ENCODE measurements around the gene MSX2. TPM values are rescaled to one million over a fixed set of nuclear protein-coding genes. Genes with fewer than 3 reads are reported as not detected.

MSX2 gene
- total and polyA plus RNA-seq, 4 experiments from 2014 or later, result 0.30 TPM; not detected in 3

GRCh38 chr5:174690271-174690670 lies 34.1 kb upstream of the MSX2 start:
- Mint-ChIP-seq H3K9me3 (peaks cover 0 to 1% (median 0%) of the 10 kb centered on the region in 8 donors), H3K27me3 (peaks cover 31 to 57% of the 10 kb centered on the region in 2 donors), H3K36me3 (no peaks in the 10 kb centered on the region), H3K27ac (no peak overlapping the region), H3K4me1 (peaks cover 7 to 24% (median 10%) of the 10 kb centered on the region in 4 donors), H3K4me3 (no peak overlapping the region)
- intact Hi-C loops (cut with micrococcal nuclease), result no loop called here
- ChIA-PET CTCF (ENCODE audit: partially characterized antibody) (no interaction called here), POLR2A (ENCODE audit: partially characterized antibody) (no interaction called here)
- no peaks in the 10 kb centered on the region for H3K9me3 ChIP-seq (ENCODE audit: control insufficient read depth in 1 of 2, low read length in 2 of 2)
- no peak overlapping the region for H3K4me3 ChIP-seq (ENCODE audit: low read length in 2 of 2)
- peaks cover 9% of the 10 kb centered on the region for H3K27me3 ChIP-seq (ENCODE audit: insufficient read depth, low read length)
- no peaks in the 10 kb centered on the region for H3K36me3 ChIP-seq (ENCODE audit: insufficient read depth, low read length)
- DNase-seq, result no peak
- peaks cover 12% of the 10 kb centered on the region for H3K4me1 ChIP-seq (ENCODE audit: insufficient read depth, low read length)
- H3K27ac ChIP-seq (ENCODE audit: low read depth, low read length), result no peak overlapping the region

- intact Hi-C loops (cut with micrococcal nuclease), result no loop called here
- Mint-ChIP-seq H3K4me3 (peak overlapping the region in 6 of 8 donors; percentile 8 to 61 (median 39)), H3K9me3 (peaks cover 0 to 1% (median 0%) of the 10 kb centered on the region in 8 donors), H3K27me3 (peaks cover 31 to 60% of the 10 kb centered on the region in 2 donors), H3K4me1 (peaks cover 7 to 24% (median 10%) of the 10 kb centered on the region in 4 donors), H3K36me3 (no peaks in the 10 kb centered on the region), H3K27ac (no peak overlapping the region)
- CTCF ChIA-PET (ENCODE audit: partially characterized antibody), result no interaction called here
- no peak for DNase-seq
- no peak overlapping the region for H3K4me3 ChIP-seq (ENCODE audit: low read length in 2 of 2)
- H3K27ac ChIP-seq (ENCODE audit: low read depth, low read length), result no peak overlapping the region
- no peaks in the 10 kb centered on the region for H3K36me3 ChIP-seq (ENCODE audit: insufficient read depth, low read length)
- peaks cover 12% of the 10 kb centered on the region for H3K4me1 ChIP-seq (ENCODE audit: insufficient read depth, low read length)
- POLR2A ChIA-PET (ENCODE audit: partially characterized antibody), result no interaction called here
- no peaks in the 10 kb centered on the region for H3K9me3 ChIP-seq (ENCODE audit: control insufficient read depth in 1 of 2, low read length in 2 of 2)
- H3K27me3 ChIP-seq (ENCODE audit: insufficient read depth, low read length), result peaks cover 9% of the 10 kb centered on the region
These were observed 32.0 kb upstream of the MSX2 start for GRCh38 chr5:174692381-174692780.

GRCh38 chr5:174692982-174693422 lies 31.4 kb upstream of the MSX2 start:
- peak overlapping the region; percentile 13 to 61 (median 41) for H3K4me3 Mint-ChIP-seq
- Histone ChIP-seq H3K27ac (ENCODE audit: low read depth, low read length) (no peak overlapping the region), H3K36me3 (ENCODE audit: insufficient read depth, low read length) (no peaks in the 10 kb centered on the region), H3K27me3 (ENCODE audit: insufficient read depth, low read length) (peaks cover 9% of the 10 kb centered on the region), H3K9me3 (ENCODE audit: control insufficient read depth in 1 of 2, low read length in 2 of 2) (no peaks in the 10 kb centered on the region), H3K4me1 (ENCODE audit: insufficient read depth, low read length) (peaks cover 12% of the 10 kb centered on the region), H3K4me3 (ENCODE audit: low read length in 2 of 2) (no peak overlapping the region)
- DNase-seq, result no peak
- ChIA-PET CTCF (ENCODE audit: partially characterized antibody) (no interaction called here), POLR2A (ENCODE audit: partially characterized antibody) (no interaction called here)
- H3K9me3 Mint-ChIP-seq, result peaks cover 0 to 1% (median 0%) of the 10 kb centered on the region in 8 donors
- no peaks in the 10 kb centered on the region for H3K36me3 Mint-ChIP-seq
- peaks cover 28 to 55% of the 10 kb centered on the region in 2 donors for H3K27me3 Mint-ChIP-seq
- intact Hi-C loops (cut with micrococcal nuclease), result no loop called here
- H3K27ac Mint-ChIP-seq, result no peak overlapping the region
- H3K4me1 Mint-ChIP-seq, result peaks cover 7 to 24% (median 10%) of the 10 kb centered on the region in 4 donors

- Mint-ChIP-seq H3K4me1 (peaks cover 7 to 16% (median 9%) of the 10 kb centered on the region in 4 donors), H3K27me3 (peaks cover 27 to 49% of the 10 kb centered on the region in 2 donors), H3K4me3 (peak overlapping the region in 1 of 8 donors; percentile 6), H3K36me3 (no peaks in the 10 kb centered on the region), H3K9me3 (peaks cover 0 to 1% (median 0%) of the 10 kb centered on the region in 8 donors), H3K27ac (no peak overlapping the region)
- Histone ChIP-seq H3K27me3 (ENCODE audit: insufficient read depth, low read length) (peaks cover 4% of the 10 kb centered on the region), H3K27ac (ENCODE audit: low read depth, low read length) (no peak overlapping the region), H3K9me3 (ENCODE audit: control insufficient read depth in 1 of 2, low read length in 2 of 2) (no peaks in the 10 kb centered on the region), H3K4me1 (ENCODE audit: insufficient read depth, low read length) (peaks cover 9% of the 10 kb centered on the region), H3K36me3 (ENCODE audit: insufficient read depth, low read length) (no peaks in the 10 kb centered on the region), H3K4me3 (ENCODE audit: low read length in 2 of 2) (no peak overlapping the region)
- ChIA-PET POLR2A (ENCODE audit: partially characterized antibody) (no interaction called here), CTCF (ENCODE audit: partially characterized antibody) (no interaction called here)
- intact Hi-C loops (cut with micrococcal nuclease), result no loop called here
- DNase-seq, result no peak
These were observed 30.5 kb upstream of the MSX2 start for GRCh38 chr5:174693697-174694385.

- no peak overlapping the region for H3K4me3 ChIP-seq (ENCODE audit: low read length in 2 of 2)
- peaks cover 3% of the 10 kb centered on the region for H3K27me3 ChIP-seq (ENCODE audit: insufficient read depth, low read length)
- CTCF ChIA-PET (ENCODE audit: partially characterized antibody), result no interaction called here
- POLR2A ChIA-PET (ENCODE audit: partially characterized antibody), result no interaction called here
- H3K36me3 Mint-ChIP-seq, result no peaks in the 10 kb centered on the region
- intact Hi-C loops (cut with micrococcal nuclease), result no loop called here
- H3K27ac ChIP-seq (ENCODE audit: low read depth, low read length), result no peak overlapping the region
- H3K4me1 ChIP-seq (ENCODE audit: insufficient read depth, low read length), result peaks cover 9% of the 10 kb centered on the region
- H3K27ac Mint-ChIP-seq, result no peak overlapping the region
- H3K9me3 ChIP-seq (ENCODE audit: control insufficient read depth in 1 of 2, low read length in 2 of 2), result no peaks in the 10 kb centered on the region
- DNase-seq, result no peak
- no peak overlapping the region for H3K4me3 Mint-ChIP-seq
- H3K27me3 Mint-ChIP-seq, result peaks cover 27 to 44% of the 10 kb centered on the region in 2 donors
- peaks cover 0 to 1% (median 0%) of the 10 kb centered on the region in 8 donors for H3K9me3 Mint-ChIP-seq
- H3K4me1 Mint-ChIP-seq, result peaks cover 7 to 14% (median 9%) of the 10 kb centered on the region in 4 donors
- no peaks in the 10 kb centered on the region for H3K36me3 ChIP-seq (ENCODE audit: insufficient read depth, low read length)
These were observed 29.8 kb upstream of the MSX2 start for GRCh38 chr5:174694611-174695010.

GRCh38 chr5:174698156-174698555 lies 26.2 kb upstream of the MSX2 start:
- POLR2A ChIA-PET (ENCODE audit: partially characterized antibody), result no interaction called here
- CTCF ChIA-PET (ENCODE audit: partially characterized antibody), result no interaction called here
- Histone ChIP-seq H3K4me3 (ENCODE audit: low read length in 2 of 2) (no peak overlapping the region), H3K4me1 (ENCODE audit: insufficient read depth, low read length) (no peaks in the 10 kb centered on the region), H3K27me3 (ENCODE audit: insufficient read depth, low read length) (no peaks in the 10 kb centered on the region), H3K9me3 (ENCODE audit: control insufficient read depth in 1 of 2, low read length in 2 of 2) (no peaks in the 10 kb centered on the region), H3K27ac (ENCODE audit: low read depth, low read length) (no peak overlapping the region), H3K36me3 (ENCODE audit: insufficient read depth, low read length) (no peaks in the 10 kb centered on the region)
- intact Hi-C loops (cut with micrococcal nuclease), result no loop called here
- Mint-ChIP-seq H3K9me3 (peaks cover 0 to 1% (median 0%) of the 10 kb centered on the region in 8 donors), H3K27ac (no peak overlapping the region), H3K4me3 (no peak overlapping the region), H3K36me3 (no peaks in the 10 kb centered on the region), H3K4me1 (peaks cover 0 to 4% (median 2%) of the 10 kb centered on the region in 4 donors), H3K27me3 (peaks cover 14 to 21% of the 10 kb centered on the region in 2 donors)
- no peak for DNase-seq

GRCh38 chr5:174699131-174699530 lies 25.3 kb upstream of the MSX2 start:
- no peak overlapping the region for H3K27ac Mint-ChIP-seq
- intact Hi-C loops (cut with micrococcal nuclease), result no loop called here
- H3K27me3 Mint-ChIP-seq, result peaks cover 8 to 15% of the 10 kb centered on the region in 2 donors
- DNase-seq, result no peak
- Histone ChIP-seq H3K36me3 (ENCODE audit: insufficient read depth, low read length) (no peaks in the 10 kb centered on the region), H3K9me3 (ENCODE audit: control insufficient read depth in 1 of 2, low read length in 2 of 2) (no peaks in the 10 kb centered on the region), H3K4me1 (ENCODE audit: insufficient read depth, low read length) (no peaks in the 10 kb centered on the region), H3K27ac (ENCODE audit: low read depth, low read length) (no peak overlapping the region), H3K27me3 (ENCODE audit: insufficient read depth, low read length) (no peaks in the 10 kb centered on the region), H3K4me3 (ENCODE audit: low read length in 2 of 2) (no peak overlapping the region)
- peaks cover 0 to 4% (median 0%) of the 10 kb centered on the region in 8 donors for H3K9me3 Mint-ChIP-seq
- H3K4me3 Mint-ChIP-seq, result no peak overlapping the region
- ChIA-PET CTCF (ENCODE audit: partially characterized antibody) (interaction anchor here (0.6 kb wide), 1 partner anchor 12 kb away, joined by 3 read pairs; no protein-coding TSS in a partner anchor), POLR2A (ENCODE audit: partially characterized antibody) (no interaction called here)
- no peaks in the 10 kb centered on the region for H3K36me3 Mint-ChIP-seq
- no peaks in the 10 kb centered on the region for H3K4me1 Mint-ChIP-seq
